VCaP (cell line): ENCODE data around the gene TYMS.
A peak's percentile ranks its signal among the peaks of the same experiment; 100 is the strongest.

Source experiments
- H3K27ac ChIP-seq: fragments of 450-650 bp; 2 replicates; pipeline ENCODE4 v1.5.1; 2017
- TF ChIP-seq, protein P1 (sequence below): fragments of 450-650 bp; conservative IDR thresholded peaks from 2 replicates; pipeline ENCODE4 v1.5.1; 2017; ENCODE audit warnings: mild to moderate bottlenecking, moderate library complexity

Gene TYMS

DNA sequence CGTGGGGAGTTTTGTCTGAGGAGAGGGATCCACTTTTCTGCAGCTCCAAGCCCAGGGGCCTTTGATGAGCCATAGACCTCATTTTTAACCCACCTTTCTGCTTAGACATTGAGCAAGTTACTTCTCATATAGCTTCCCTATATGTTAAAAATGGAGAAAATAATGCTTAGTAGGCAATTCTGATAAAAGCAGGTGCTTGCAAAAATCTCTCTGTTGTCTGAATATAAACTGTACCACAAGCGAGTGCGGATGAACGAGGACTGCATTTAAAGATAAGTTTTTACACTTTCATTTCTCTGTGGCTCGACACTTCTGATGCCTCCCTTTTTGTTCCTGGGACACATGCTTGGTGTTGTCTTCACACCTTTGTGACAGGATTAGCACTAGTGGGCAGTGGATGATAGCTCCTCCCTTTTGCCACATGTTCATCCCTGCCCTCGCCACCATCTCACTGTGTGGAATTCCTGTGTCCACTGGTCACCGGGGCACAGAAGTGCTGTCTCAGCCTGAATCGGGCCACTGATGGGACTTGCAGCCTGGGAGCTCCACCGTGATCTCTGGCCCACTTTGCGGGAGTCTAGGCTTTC, 1.6 kb downstream of the TYMS start:
- H3K27ac ChIP-seq: peak overlapping the region; percentile 83
- TF ChIP-seq, protein P1, sequence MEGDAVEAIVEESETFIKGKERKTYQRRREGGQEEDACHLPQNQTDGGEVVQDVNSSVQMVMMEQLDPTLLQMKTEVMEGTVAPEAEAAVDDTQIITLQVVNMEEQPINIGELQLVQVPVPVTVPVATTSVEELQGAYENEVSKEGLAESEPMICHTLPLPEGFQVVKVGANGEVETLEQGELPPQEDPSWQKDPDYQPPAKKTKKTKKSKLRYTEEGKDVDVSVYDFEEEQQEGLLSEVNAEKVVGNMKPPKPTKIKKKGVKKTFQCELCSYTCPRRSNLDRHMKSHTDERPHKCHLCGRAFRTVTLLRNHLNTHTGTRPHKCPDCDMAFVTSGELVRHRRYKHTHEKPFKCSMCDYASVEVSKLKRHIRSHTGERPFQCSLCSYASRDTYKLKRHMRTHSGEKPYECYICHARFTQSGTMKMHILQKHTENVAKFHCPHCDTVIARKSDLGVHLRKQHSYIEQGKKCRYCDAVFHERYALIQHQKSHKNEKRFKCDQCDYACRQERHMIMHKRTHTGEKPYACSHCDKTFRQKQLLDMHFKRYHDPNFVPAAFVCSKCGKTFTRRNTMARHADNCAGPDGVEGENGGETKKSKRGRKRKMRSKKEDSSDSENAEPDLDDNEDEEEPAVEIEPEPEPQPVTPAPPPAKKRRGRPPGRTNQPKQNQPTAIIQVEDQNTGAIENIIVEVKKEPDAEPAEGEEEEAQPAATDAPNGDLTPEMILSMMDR: no peak

DNA sequence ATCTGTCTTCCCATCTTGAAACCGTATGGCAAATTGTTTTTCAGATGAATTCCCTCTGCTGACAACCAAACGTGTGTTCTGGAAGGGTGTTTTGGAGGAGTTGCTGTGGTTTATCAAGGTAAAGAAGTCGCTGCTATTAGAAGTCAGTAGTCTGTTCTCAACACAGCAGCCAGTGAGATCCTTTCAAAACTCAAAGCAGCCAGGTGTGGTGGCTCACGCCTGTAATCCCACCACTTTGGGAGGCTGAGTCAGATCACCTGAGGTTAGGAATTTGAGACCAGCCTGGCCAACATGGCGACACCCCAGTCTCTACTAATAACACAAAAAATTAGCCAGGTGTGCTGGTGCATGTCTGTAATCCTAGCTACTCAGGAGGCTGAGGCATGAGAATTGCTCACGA, 2.1 kb downstream of the TYMS start:
- no peak overlapping the region for H3K27ac ChIP-seq
- TF ChIP-seq, protein P1: no peak

DNA sequence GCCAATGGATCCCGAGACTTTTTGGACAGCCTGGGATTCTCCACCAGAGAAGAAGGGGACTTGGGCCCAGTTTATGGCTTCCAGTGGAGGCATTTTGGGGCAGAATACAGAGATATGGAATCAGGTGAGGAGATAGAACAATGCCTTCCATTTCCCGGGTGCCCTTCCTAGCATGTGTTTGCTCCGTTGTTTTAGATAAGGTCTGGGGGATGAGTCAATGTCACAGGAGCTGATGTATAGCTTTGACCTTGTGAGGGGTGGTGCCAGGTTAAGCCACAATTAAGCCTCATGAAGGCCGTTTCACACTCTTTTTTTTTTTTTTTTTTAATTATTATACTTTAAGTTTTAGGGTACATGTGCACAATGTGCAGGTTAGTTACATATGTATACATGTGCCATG, 4.7 kb downstream of the TYMS start:
- TF ChIP-seq, protein P1: no peak
- H3K27ac ChIP-seq: no peak overlapping the region

DNA sequence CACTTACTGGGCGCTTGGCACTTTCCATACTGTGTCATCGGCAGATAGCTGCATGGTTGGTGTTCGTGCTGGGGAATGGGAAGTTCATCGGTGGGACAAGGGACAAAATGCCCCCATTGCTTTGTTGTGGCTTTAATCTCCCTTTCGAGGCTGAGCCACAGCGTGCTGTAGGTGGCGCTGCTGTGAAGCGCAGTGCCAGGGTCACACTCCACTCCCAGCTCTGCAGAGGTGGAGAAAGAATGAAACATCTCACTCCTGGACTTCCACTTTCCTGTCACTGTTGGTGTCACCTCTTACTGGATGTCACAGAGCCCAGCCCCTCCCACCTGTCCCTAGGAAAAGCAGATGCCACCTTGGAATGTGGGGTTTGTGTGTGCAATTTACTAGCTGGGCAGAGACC, 8.7 kb downstream of the TYMS start:
- TF ChIP-seq, protein P1: peak; percentile 19; the same call in 1 of the 2 replicates
- H3K27ac ChIP-seq: no peak overlapping the region

DNA sequence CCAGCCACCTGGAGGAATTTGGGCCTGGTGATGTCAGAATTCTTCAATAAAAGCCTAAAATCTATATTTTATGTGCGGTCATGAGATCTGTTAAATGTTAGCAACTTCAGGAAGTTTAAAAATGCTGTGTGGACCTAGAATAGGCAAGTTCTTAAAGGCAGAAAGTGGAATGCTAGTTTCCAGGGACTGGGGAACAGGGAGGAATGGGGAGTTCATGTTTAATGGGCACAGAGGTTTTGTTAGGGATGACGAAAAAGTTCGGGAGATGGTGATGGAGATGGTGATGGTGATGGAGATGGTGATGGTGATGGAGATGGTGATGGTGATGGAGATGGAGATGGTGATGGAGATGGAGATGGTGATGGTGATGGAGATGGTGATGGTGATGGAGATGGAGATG, 9.2 kb downstream of the TYMS start:
- H3K27ac ChIP-seq: no peak overlapping the region
- TF ChIP-seq, protein P1: no peak

DNA sequence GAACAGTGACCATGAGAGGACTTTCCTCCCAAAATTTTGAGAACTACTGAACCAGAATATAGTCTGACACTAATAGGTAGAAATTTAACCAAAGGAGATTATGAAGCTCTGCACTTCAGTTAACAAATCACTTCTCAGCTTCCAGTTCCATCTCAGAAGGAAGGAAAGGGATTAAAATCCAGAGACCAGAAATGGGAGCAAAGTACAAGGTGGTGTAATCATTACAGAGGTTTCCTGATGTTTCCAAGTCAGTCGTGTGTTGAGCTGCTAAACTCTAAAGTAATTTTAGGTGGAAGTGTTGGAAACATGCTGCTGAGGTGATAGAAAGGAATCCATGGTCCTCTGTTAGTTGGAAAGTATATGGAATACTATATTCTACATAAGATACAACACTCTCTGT, 10.8 kb downstream of the TYMS start:
- H3K27ac ChIP-seq: no peak overlapping the region
- TF ChIP-seq, protein P1: no peak

DNA sequence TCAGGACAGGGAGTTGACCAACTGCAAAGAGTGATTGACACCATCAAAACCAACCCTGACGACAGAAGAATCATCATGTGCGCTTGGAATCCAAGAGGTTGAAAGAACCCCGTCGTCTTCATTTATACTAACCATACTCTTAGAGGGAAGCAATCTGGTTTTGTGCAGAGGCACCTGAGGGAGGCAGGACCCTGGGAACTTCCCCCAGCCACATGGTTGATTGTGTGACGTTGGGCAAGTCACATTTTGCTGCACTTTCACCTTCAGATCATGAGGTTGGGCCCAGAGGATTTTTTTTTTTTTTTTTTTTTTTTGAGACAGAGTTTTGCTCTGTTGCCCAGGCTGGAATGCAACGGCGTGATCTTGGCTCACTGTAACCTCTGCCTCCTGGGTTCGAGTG, 11.6 kb downstream of the TYMS start:
- TF ChIP-seq, protein P1: no peak
- H3K27ac ChIP-seq: no peak overlapping the region
